Measurements from ENCODE around the gene KLHDC7B. TPM values are rescaled to one million over a fixed set of nuclear protein-coding genes. Genes with fewer than 3 reads are reported as not detected.

The KLHDC7B gene
- total and polyA plus RNA-seq, 2 of the 13 experiments (the other 11 are each of a cell fraction or from before 2014, with no cell fraction given), result 0.11 TPM; not detected in 1

GRCh38 chr22:50526108-50526833 is 19.4 kb upstream of the KLHDC7B start (continued):
- TF ChIP-seq ZHX2 (IDR thresholded peaks at IDR 0.05; ENCODE audit: low read depth) (no peak), ZHX2 (CRISPR knock-in tag; IDR thresholded peaks at IDR 0.05; ENCODE audit: borderline replicate concordance) (no peak; the same call in 1 of the 2 replicates), ZEB1 (IDR thresholded peaks at IDR 0.05; ENCODE audit: insufficient replicate concordance, low read depth) (no peak), MATR3 (CRISPR knock-in tag; IDR thresholded peaks at IDR 0.05) (no peak), HNF1A (IDR thresholded peaks at IDR 0.05; ENCODE audit: low read depth) (no peak), HNF1A (CRISPR knock-in tag; IDR thresholded peaks at IDR 0.05; ENCODE audit: borderline replicate concordance) (no peak; the same call in 1 of the 2 replicates), SYNCRIP (IDR thresholded peaks at IDR 0.05; ENCODE audit: insufficient read depth, low read depth, low read length) (no peak), GMEB2 (CRISPR knock-in tag; IDR thresholded peaks at IDR 0.05; ENCODE audit: low read depth) (no peak), POLR2G (IDR thresholded peaks at IDR 0.05; ENCODE audit: low read depth, low read length) (no peak), ZNF782 (CRISPR knock-in tag; IDR thresholded peaks at IDR 0.05; ENCODE audit: borderline replicate concordance) (no peak), FLYWCH1 (CRISPR knock-in tag; IDR thresholded peaks at IDR 0.05) (peak; percentile 82; the same call in 1 of the 2 replicates), RBM39 (IDR thresholded peaks at IDR 0.05; ENCODE audit: low read depth, low read length, poor library complexity, severe bottlenecking) (no peak), THAP11 (CRISPR knock-in tag; IDR thresholded peaks at IDR 0.05) (no peak), HIC2 (CRISPR knock-in tag; IDR thresholded peaks at IDR 0.05; ENCODE audit: low read depth) (no peak; the same call in 1 of the 2 replicates), ARHGAP35 (CRISPR knock-in tag; IDR thresholded peaks at IDR 0.05; ENCODE audit: borderline replicate concordance) (peak; percentile 73; the same call in 1 of the 2 replicates)
